ENCODE results near the gene ADIPOR2. TPM values are rescaled to one million over a fixed set of nuclear protein-coding genes. Genes with fewer than 3 reads are reported as not detected.

The ADIPOR2 gene
- total RNA-seq, 1 donor from 2014 or later: 29.6 TPM

- no peak for DNase-seq (ENCODE audit: low spot score)
- peak overlapping the region; percentile 57 for H3K27ac Mint-ChIP-seq
- no peak overlapping the region for H3K9ac ChIP-seq
- no peaks in the 10 kb centered on the region for H4K20me1 ChIP-seq (ENCODE audit: low read depth)
- H3K79me2 ChIP-seq (ENCODE audit: low read depth): no peaks in the 10 kb centered on the region
- peaks cover 25% of the 10 kb centered on the region for H3K4me1 Mint-ChIP-seq
- H3K36me3 ChIP-seq: no peaks in the 10 kb centered on the region
- no peak overlapping the region for H3K4me2 ChIP-seq
- H3K27me3 Mint-ChIP-seq (ENCODE audit: insufficient read depth, low read depth): peaks cover 7% of the 10 kb centered on the region
- no peak overlapping the region for H3K4me3 Mint-ChIP-seq
- no peak for TF ChIP-seq EZH2 (IDR thresholded peaks at IDR 0.05)
- no peak for TF ChIP-seq EZH2phosphoT487 (IDR thresholded peaks at IDR 0.05)
- no peak for TF ChIP-seq CTCF (IDR thresholded peaks at IDR 0.05)
- H3K4me1 ChIP-seq: no peaks in the 10 kb centered on the region
- H3K9me3 Mint-ChIP-seq: peaks cover 2% of the 10 kb centered on the region
- H3K36me3 Mint-ChIP-seq: peaks cover 2% of the 10 kb centered on the region
- H3K27ac ChIP-seq: no peak overlapping the region
- no peaks in the 10 kb centered on the region for H3K9me3 ChIP-seq (ENCODE audit: low read depth)
- H2AFZ ChIP-seq (replicated peaks): no peak overlapping the region
- no peaks in the 10 kb centered on the region for H3F3A ChIP-seq (ENCODE audit: low read depth)
- no peaks in the 10 kb centered on the region for H3K27me3 ChIP-seq
- no peak overlapping the region for H3K4me3 ChIP-seq
Measured at GRCh38 chr12:1807087-1807860, 116.4 kb downstream of the ADIPOR2 start.

DNA sequence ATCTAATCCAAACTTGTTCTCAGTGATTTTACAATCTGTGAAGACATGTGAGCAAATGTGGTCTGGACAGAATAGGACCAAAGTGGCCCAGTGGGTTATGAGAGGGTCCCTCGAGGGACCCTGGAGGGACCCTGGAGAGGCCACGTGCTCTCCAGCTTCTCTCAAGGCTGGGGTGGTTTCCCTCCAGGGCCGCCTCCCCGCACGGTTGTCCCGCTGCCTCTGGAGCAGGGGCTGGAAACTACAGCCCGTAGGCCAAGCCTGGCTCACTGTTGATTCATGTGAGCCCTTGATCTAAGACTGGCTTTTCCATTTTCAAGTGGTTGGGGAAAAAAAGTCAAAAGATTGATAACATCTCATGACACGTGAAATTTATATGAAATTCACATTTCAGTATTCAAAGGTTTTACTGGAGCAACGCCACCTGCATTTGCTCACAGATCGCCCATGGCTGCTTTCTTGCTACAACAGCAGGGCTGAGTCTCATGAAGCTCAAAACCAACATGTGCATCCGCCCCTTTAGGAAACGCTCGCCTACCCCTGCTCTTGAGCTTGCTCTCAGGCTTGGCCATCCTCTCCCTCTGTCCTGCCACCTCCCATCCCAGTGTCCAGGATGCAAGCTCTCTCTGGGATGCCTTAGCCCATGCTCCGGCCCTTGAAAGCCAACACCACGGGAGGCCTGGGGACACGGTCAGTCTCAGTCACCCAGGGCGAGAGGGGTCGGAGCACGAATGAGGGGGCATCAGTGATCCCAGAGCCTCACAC lies 117.3 kb downstream of the ADIPOR2 start:
- no peaks in the 10 kb centered on the region for H3K36me3 ChIP-seq
- no peaks in the 10 kb centered on the region for H3F3A ChIP-seq (ENCODE audit: low read depth)
- peaks cover 2% of the 10 kb centered on the region for H3K36me3 Mint-ChIP-seq
- no peak for DNase-seq (ENCODE audit: low spot score)
- no peak overlapping the region for H3K4me3 ChIP-seq
- no peaks in the 10 kb centered on the region for H3K79me2 ChIP-seq (ENCODE audit: low read depth)
- H3K9me3 ChIP-seq (ENCODE audit: low read depth): no peaks in the 10 kb centered on the region
- no peak overlapping the region for H3K27ac Mint-ChIP-seq
- H2AFZ ChIP-seq (replicated peaks): no peak overlapping the region
- no peak overlapping the region for H3K4me2 ChIP-seq
- H3K27ac ChIP-seq: no peak overlapping the region
- no peaks in the 10 kb centered on the region for H3K4me1 ChIP-seq
- TF ChIP-seq EZH2 (IDR thresholded peaks at IDR 0.05): no peak
- TF ChIP-seq EZH2phosphoT487 (IDR thresholded peaks at IDR 0.05): no peak
- no peak for TF ChIP-seq CTCF (IDR thresholded peaks at IDR 0.05)
- H4K20me1 ChIP-seq (ENCODE audit: low read depth): no peaks in the 10 kb centered on the region
- H3K9me3 Mint-ChIP-seq: peaks cover 2% of the 10 kb centered on the region
- peaks cover 7% of the 10 kb centered on the region for H3K27me3 Mint-ChIP-seq (ENCODE audit: insufficient read depth, low read depth)
- H3K9ac ChIP-seq: no peak overlapping the region
- no peaks in the 10 kb centered on the region for H3K27me3 ChIP-seq
- H3K4me1 Mint-ChIP-seq: peaks cover 32% of the 10 kb centered on the region
- no peak overlapping the region for H3K4me3 Mint-ChIP-seq

- no peak overlapping the region for H3K4me3 ChIP-seq
- no peaks in the 10 kb centered on the region for H3K9me3 ChIP-seq (ENCODE audit: low read depth)
- no peaks in the 10 kb centered on the region for H3F3A ChIP-seq (ENCODE audit: low read depth)
- Mint-ChIP-seq H3K36me3 (peaks cover 2% of the 10 kb centered on the region), H3K27ac (no peak overlapping the region), H3K27me3 (ENCODE audit: insufficient read depth, low read depth) (peaks cover 12% of the 10 kb centered on the region), H3K9me3 (peaks cover 2% of the 10 kb centered on the region), H3K4me1 (peaks cover 34% of the 10 kb centered on the region), H3K4me3 (no peak overlapping the region)
- H3K79me2 ChIP-seq (ENCODE audit: low read depth): no peaks in the 10 kb centered on the region
- no peak for TF ChIP-seq EZH2 (IDR thresholded peaks at IDR 0.05)
- no peak for TF ChIP-seq EZH2phosphoT487 (IDR thresholded peaks at IDR 0.05)
- no peak for TF ChIP-seq CTCF (IDR thresholded peaks at IDR 0.05)
- H2AFZ ChIP-seq (replicated peaks): no peak overlapping the region
- no peak overlapping the region for H3K4me2 ChIP-seq
- no peaks in the 10 kb centered on the region for H3K36me3 ChIP-seq
- H4K20me1 ChIP-seq (ENCODE audit: low read depth): no peaks in the 10 kb centered on the region
- H3K27ac ChIP-seq: no peak overlapping the region
- no peak overlapping the region for H3K9ac ChIP-seq
- H3K4me1 ChIP-seq: no peaks in the 10 kb centered on the region
- no peaks in the 10 kb centered on the region for H3K27me3 ChIP-seq
- no peak for DNase-seq (ENCODE audit: low spot score)
Measured at GRCh38 chr12:1808798-1809480, 118.1 kb downstream of the ADIPOR2 start.

Measured in neural progenitor cell (in vitro differentiated cells).